22Rv1 (cell line): ENCODE data around the gene NUDT22.
A peak's percentile ranks its signal among the peaks of the same experiment; 100 is the strongest.

ENCODE experiments used
- H3K27ac ChIP-seq: fragments of 450-650 bp; 2 replicates; pipeline ENCODE4 v1.5.1; 2017
- ZFX ChIP-seq: fragments of 450-650 bp; IDR thresholded peaks from 2 replicates; pipeline ENCODE4 v1.6.1; 2017; ENCODE audit warnings: antibody characterized with exemption, borderline replicate concordance
- TF ChIP-seq, protein P1 (sequence below): fragments of 450-650 bp; IDR thresholded peaks from 2 replicates; pipeline ENCODE4 v1.5.1; 2017; ENCODE audit warnings: mild to moderate bottlenecking

Gene NUDT22

GRCh38 chr11:64253481-64253880 lies 27.4 kb downstream of the NUDT22 start:
- peak overlapping the region; percentile 82 for H3K27ac ChIP-seq
- TF ChIP-seq ZFX, result no peak

GRCh38 chr11:64254326-64254725 lies 28.3 kb downstream of the NUDT22 start:
- TF ChIP-seq, protein P1, sequence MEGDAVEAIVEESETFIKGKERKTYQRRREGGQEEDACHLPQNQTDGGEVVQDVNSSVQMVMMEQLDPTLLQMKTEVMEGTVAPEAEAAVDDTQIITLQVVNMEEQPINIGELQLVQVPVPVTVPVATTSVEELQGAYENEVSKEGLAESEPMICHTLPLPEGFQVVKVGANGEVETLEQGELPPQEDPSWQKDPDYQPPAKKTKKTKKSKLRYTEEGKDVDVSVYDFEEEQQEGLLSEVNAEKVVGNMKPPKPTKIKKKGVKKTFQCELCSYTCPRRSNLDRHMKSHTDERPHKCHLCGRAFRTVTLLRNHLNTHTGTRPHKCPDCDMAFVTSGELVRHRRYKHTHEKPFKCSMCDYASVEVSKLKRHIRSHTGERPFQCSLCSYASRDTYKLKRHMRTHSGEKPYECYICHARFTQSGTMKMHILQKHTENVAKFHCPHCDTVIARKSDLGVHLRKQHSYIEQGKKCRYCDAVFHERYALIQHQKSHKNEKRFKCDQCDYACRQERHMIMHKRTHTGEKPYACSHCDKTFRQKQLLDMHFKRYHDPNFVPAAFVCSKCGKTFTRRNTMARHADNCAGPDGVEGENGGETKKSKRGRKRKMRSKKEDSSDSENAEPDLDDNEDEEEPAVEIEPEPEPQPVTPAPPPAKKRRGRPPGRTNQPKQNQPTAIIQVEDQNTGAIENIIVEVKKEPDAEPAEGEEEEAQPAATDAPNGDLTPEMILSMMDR, result no peak
- TF ChIP-seq ZFX, result no peak
- no peak overlapping the region for H3K27ac ChIP-seq

DNA sequence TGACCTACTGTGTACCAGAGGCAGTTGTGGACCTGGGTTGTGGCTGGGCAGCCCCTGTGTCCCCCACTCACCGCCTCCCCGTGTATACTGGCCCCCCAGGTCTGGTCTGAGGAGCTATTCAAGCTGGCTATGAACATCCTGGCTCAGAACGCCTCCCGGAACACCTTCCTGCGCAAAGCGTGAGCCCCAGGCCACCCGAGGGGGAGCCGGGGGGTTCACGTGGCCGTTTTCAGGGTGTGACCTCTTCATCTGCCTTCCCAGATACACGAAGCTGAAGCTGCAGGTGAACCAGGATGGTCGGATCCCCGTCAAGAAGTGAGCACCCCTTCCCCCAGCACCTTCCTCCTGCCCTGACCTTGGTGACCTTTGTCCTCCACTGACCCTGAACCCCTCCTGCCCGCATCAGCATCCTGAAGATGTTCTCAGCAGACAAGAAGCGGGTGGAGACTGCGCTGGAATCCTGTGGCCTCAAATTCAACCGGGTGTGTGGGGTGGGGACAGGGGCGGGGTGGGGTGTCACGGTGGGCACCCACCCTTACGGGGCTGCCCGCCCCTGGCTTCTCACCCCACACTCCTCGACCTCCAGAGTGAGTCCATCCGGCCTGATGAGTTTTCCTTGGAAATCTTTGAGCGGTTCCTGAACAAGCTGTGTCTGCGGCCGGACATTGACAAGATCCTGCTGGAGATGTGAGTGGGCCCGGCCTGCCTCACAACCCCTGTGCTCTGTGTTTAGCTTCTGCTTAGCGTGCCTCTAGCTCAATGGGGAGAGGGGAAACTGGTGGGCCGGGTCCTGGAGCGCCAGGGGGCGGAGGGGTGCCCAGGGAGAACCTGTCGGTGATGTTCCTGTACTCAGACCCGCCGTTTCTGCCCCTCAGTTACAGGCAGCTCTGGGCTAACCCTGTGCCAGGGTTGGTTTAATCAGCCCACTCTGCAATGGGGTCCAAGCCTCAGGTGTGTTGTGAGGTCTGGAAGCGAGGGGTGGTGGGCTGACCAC lies 29.4 kb downstream of the NUDT22 start:
- no peak overlapping the region for H3K27ac ChIP-seq
- TF ChIP-seq, protein P1, result no peak
- TF ChIP-seq ZFX, result no peak

DNA sequence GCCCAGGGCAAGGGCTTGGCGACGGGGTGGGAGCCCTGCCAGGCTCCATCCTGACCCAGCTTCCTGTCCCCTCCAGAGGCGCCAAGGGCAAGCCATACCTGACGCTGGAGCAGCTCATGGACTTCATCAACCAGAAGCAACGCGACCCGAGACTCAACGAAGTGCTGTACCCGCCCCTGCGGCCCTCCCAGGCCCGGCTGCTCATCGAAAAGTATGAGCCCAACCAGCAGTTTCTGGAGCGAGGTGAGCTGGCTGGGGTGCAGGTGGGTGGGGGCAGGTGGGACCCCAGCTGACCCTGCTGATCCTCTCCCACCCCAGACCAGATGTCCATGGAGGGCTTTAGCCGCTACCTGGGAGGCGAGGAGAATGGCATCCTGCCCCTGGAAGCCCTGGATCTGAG lies 30.2 kb downstream of the NUDT22 start:
- no peak overlapping the region for H3K27ac ChIP-seq
- TF ChIP-seq, protein P1, result no peak
- no peak for TF ChIP-seq ZFX

GRCh38 chr11:64258356-64258755 lies 32.3 kb downstream of the NUDT22 start:
- no peak overlapping the region for H3K27ac ChIP-seq
- TF ChIP-seq, protein P1, result no peak
- TF ChIP-seq ZFX, result no peak

GRCh38 chr11:64258946-64259532 lies 33.0 kb downstream of the NUDT22 start:
- TF ChIP-seq, protein P1, result no peak
- TF ChIP-seq ZFX, result no peak
- H3K27ac ChIP-seq, result no peak overlapping the region

GRCh38 chr11:64259533-64260067 lies 33.5 kb downstream of the NUDT22 start:
- TF ChIP-seq, protein P1, result no peak
- no peak for TF ChIP-seq ZFX
- no peak overlapping the region; the same call in 1 of the 2 replicates for H3K27ac ChIP-seq
